Kidney tubule cell (primary cell): Measurements from ENCODE around the gene SERPINA1.

Source experiments
- DNase-seq: peaks from one replicate; pipeline ENCODE4 v3.0.0-alpha.2; 2018; ENCODE audit warnings: low spot score

Gene SERPINA1

GRCh38 chr14:94397289-94398181 lies 9.1 kb upstream of the SERPINA1 start:
- DNase-seq: no peak

DNA sequence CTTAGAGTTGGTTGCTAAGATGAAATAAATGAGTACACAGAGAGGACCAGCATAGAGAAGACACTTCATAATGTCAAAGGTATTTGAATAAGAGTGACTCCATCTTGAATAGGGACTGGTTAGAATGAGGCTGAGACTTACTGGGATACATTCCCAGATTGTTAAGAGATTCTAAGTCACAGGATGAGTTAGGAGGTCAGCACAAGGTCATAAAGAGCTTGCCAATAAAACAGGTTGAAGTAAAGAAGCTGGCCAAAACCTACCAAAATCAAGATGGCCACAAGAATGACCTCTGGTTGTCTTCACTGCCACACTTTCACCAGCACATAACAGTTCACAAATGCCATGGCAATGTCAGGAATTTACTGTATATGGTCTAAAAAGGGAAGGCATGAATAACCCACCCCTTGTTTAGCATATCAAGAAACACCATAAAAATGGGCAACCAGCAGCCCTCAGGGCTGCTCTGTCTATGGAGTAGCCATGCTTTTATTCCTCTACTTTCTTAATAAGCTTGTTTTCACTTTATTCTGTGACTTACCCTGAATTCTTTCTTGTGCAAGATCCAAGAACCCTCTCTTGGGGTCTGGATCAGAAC lies 8.3 kb upstream of the SERPINA1 start:
- DNase-seq: no peak

GRCh38 chr14:94395888-94396574 lies 7.6 kb upstream of the SERPINA1 start:
- DNase-seq: no peak

DNA sequence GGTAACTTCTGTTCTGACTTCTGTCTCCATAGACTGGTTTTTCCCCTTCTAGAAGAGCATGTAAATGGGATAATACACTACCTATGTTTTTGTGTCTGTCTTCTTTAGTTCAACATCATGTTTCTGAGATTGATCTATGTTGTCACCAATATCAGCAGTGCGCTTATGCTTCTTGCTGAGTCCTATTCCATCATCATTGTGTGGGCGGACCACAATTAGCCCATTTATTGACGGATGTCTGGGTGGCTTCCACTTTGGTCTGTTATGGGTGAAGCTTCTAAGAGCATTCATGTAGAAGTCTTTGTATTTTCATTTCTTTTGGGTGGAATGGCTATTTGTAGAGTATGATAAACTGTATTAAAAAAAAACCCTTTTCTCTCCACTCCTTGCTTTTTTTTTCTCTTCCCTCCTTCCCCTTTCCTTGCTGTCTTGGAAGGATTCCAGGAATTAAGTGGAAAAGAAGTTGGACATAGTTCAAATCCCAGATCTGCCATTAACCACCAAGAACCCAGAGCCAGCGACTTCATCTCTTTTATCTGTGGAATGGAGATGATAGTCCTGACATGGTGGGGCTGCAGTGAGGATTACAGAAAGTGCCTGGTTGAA lies 7.0 kb upstream of the SERPINA1 start:
- DNase-seq: no peak

GRCh38 chr14:94394581-94395207 lies 6.3 kb upstream of the SERPINA1 start:
- DNase-seq: no peak

- DNase-seq: peak; percentile 54
These were observed 5.7 kb upstream of the SERPINA1 start for GRCh38 chr14:94394025-94394493.

GRCh38 chr14:94393474-94393873 lies 5.1 kb upstream of the SERPINA1 start:
- DNase-seq: no peak

DNA sequence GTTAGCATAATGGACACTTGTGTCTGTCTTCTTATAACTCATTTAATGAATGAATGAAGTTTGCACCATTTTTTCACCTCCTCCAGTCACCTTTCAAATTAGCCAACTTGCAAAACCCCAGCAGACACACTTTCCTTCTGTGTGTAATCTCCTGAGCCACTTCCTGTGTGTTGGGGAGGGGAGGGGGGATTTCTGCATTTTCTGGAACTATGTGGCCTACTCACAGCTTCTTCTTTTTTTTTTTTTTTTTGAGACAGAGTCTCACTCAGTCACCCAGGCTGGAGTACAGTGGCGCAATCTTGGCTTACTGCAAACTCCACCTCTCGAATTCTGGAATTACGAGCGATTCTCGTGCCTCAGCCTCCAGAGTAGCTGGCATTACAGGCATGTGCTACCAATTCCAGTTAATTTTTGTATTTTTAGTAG lies 4.1 kb upstream of the SERPINA1 start:
- DNase-seq: peak; percentile 75

DNA sequence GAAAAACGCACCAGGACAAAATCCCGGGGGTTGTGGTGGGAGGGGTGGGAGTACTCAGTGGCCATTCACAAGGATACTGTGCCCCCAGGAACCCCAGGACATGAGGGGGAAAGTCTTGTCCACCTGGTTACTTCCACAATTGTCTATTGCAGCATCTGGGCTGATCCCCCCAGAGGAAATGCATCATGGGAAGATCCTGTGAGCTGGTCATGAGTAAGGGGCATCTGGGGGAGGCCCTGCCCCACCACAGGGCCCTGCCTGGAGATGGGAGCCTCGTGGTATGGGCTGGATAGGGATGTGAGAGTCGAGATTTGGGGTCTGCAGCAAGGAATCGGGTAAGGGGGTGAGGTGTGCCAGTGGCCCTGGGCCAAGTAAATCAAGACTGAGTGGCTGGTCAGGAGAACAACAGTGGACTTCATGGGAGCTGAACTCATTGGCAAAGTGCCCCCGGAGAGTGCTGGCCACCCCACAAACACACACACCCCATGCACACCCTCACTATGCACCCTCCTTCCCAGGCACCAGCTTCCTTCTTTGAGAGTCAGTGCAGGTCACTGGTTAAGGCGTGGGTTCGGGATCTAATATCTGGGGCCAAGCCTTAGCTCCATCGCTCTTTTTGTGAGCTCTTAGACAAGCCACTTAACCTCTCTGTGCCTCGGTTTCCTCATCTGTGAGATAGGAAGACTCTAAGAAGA lies 3.0 kb upstream of the SERPINA1 start:
- DNase-seq: no peak

- peak; percentile 84 for DNase-seq
These were observed 2.1 kb upstream of the SERPINA1 start for GRCh38 chr14:94390372-94391086.

GRCh38 chr14:94389731-94390371 lies 1.4 kb upstream of the SERPINA1 start:
- no peak for DNase-seq

DNA sequence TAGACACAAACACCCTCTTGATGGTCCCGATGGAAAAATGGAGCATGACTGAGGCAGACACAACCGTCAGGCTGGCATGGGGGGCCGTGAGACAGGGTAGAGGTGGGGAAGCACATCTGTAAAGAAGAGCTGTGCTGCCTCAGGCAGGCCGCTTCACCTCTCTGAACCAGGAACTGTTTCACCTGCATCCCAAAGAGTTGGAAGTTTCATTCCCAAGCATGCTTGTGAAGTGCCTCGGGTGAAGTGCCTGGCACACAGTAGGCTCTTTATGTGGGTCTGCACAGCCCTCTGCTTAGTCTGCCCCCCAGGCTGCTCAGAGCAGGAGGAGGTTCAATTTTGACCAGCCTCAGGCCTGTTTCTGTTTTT lies 685 bp upstream of the SERPINA1 start:
- DNase-seq: no peak

DNA sequence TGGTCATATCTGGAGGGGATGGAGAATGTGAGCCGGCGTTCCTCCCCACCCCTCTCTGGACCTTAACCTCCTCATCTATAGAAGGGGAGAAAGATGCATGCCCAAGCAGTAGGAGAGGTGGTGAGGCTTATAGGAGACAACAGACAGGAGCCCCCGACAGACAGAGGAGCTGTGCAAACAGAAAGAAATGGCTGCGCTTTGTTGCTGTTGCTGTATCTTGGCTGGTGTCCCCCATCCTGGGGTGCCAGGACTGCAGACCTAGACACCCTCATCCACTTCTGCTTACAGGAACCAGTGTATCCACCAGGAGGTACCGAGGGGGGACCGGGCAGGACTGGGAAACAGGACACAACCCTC lies 397 bp downstream of the SERPINA1 start:
- DNase-seq: no peak

DNA sequence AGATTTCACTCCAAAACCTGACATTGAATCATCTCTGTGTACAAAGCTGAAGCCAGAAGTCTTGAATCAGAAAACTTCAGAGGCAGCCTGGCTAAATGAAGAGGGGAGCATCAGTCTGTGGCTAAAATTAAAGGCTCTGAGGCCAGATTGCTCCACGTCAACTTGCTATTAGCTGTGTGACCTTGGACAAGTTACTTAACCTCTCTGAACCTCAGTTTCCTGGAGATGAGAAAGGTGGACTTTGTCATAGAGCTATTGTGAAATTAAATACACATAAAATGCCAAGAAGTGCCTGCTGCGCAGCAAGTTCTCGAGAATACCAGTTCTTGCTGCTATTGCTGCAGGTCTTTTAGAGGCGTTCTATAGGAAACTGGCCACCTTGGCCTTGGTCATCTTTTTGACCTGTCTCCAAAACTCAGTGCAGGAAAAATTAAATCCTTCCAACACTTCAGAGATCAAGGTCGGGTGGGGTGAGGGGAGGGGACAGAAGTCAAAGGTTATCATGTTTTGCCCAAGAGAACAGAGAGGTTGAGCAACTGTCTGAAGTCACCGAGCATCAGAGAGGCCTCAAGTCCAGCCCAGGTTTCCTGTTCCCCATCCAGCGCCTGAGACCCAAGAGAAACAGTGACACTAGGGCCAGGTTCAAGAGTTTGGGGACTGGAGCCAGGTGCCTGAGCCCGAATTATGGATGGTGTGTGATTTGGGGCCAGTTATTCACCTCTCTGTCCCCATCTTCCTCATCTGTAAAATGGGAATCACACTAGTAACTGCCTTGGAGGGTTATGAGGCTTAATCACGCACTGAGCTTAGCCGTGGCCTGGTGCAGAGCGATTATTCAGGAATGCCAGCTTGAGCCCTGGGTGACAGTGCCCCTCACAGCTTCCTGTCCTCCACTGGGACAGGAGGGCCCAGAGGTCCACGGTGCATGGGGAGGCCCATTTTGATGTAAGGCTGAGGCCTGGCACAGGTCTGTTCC lies 1.1 kb downstream of the SERPINA1 start:
- DNase-seq: no peak

GRCh38 chr14:94386085-94387031 lies 2.0 kb downstream of the SERPINA1 start:
- peak; percentile 41 for DNase-seq

DNA sequence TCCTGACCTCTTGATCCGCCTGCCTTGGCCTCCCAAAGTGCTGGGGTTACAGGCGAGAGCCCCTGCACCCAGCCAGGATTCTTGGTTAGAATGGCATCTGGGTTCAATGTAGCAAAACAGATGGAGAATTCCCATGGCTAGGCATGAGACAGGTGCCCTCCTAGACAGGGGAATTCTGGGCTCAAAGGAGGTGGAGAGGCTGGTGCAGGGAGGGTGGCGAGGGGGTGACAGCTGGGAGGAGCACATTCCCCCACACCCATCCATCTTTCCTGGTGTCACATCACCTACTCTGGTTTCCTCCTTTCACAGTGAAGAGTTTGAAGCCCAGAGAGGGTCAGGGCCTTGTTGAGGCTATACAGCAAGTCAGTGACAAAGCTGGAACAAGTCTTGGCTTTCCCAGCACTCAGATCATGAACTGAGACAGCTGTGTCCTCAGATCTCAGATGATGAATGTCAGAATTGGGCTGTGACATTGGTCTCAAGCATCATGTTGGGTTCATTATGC lies 2.8 kb downstream of the SERPINA1 start:
- DNase-seq: no peak

DNA sequence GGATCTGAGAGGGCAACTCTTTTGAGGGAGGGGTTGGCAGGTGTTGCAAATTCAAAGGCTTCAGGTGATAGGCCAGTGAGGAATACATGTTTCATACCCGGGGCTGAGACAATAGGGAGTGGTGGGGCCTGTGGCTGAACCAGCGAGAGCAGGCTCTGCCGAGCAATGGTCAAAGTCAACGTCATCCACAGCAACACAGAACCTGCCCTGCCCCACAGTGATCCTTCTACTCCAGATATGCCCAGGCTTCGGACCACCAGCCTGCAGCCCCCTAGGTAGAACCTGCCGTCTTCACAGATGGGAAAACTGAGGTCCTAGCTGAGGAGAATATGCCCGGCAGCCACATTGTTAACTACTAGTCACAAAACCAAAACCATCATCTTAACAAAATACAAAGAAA lies 4.1 kb downstream of the SERPINA1 start:
- no peak for DNase-seq

GRCh38 chr14:94383777-94384176 lies 4.6 kb downstream of the SERPINA1 start:
- no peak for DNase-seq
